GM12873 (cell line): ENCODE measurements around the gene ARHGEF12.

Experiments used
- TF ChIP-seq, protein P1 (sequence below): IDR thresholded peaks from 2 replicates; pipeline ENCODE4 v1.5.1; 2012; ENCODE audit warnings: low read depth, mild to moderate bottlenecking, moderate library complexity, low read length, control low read depth; ENCODE audit not compliant: insufficient read depth; ENCODE audit errors: missing control alignments

ARHGEF12 gene

DNA sequence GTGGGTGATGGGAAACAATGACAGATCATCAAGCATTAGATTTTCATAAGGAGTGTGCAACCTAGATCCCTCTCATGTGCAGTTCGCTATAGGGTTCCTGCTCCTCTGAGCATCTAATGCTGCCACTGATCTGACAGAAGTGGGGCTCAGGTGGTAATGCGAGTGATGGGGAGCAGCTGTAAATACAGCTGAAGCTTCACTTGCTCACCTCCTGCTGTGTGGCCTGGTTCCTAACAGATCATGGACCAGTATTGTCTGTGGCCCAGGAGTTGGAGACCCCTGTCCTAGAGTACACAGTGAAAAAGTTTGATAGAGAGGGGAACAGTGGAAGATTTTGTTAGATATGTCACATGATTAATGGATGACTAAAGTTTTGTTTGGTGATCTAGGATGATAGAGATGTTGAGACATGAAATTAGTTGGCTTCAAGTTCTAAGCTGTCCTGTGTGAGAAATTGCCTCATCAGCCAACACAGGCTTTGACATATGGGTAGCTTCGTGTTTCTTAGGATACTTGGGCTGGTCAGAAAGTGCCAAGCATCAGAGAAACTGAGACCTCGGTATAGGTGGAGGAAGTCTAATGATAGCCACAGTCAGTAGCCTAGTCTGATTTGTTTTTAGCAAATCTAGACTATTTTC lies 47.4 kb downstream of the ARHGEF12 start:
- TF ChIP-seq, protein P1, sequence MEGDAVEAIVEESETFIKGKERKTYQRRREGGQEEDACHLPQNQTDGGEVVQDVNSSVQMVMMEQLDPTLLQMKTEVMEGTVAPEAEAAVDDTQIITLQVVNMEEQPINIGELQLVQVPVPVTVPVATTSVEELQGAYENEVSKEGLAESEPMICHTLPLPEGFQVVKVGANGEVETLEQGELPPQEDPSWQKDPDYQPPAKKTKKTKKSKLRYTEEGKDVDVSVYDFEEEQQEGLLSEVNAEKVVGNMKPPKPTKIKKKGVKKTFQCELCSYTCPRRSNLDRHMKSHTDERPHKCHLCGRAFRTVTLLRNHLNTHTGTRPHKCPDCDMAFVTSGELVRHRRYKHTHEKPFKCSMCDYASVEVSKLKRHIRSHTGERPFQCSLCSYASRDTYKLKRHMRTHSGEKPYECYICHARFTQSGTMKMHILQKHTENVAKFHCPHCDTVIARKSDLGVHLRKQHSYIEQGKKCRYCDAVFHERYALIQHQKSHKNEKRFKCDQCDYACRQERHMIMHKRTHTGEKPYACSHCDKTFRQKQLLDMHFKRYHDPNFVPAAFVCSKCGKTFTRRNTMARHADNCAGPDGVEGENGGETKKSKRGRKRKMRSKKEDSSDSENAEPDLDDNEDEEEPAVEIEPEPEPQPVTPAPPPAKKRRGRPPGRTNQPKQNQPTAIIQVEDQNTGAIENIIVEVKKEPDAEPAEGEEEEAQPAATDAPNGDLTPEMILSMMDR: no peak

DNA sequence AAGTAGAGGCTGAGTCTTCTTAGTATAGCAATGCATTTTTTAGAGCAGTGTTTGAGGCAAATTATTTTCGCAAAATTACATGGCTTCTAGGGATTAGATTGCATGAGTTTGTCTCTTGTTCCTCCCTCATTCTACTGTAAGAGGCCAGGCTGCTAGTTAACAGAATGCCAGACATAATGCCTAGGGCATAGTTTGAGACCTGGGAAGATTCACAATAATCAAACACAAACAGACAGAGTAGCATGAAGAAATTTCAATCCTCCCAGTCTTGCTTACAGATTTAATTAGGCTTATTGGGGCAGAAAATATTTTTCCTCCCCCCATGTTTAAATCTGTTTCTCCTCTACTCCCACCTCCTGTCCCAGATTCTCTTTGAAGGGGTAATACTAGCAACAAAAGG lies 48.3 kb downstream of the ARHGEF12 start:
- TF ChIP-seq, protein P1: no peak

DNA sequence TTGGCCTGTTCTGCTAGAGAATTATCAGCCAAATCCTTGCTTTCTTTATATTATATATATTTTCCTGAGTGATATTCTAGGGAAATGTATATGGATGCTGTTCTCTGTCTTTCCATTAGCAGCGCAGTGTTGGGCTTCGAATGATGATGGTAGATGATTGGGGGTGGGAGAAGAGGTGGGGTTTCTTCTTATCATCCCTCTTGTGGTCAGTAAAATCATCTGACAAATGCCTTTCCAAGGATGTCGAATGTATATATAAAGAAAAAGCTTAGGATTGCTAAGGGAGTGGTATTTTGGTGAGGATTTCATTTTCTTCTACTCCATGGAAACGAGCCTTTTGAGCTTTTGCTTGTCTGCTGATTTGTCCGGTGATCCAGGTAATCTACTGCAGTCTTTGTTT lies 48.9 kb downstream of the ARHGEF12 start:
- TF ChIP-seq, protein P1: no peak

DNA sequence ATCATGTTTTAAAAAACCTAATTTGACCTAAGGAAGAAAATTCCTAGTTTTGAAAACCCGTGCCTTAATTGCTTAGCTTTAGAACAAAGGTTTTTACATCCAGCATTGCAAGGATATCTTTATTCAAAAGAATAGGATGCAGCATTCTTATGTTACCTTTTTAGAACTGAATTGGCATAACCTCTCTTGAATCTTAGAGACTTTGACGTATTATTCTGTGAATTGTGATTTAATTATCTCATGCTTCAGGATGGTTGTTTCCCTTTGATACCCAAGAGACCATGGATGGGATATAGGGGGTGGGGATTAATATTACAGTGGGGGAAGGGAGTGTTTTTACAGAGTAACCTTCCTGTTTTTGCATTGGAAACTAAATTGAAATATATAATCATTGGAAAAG lies 49.4 kb downstream of the ARHGEF12 start:
- TF ChIP-seq, protein P1: no peak

DNA sequence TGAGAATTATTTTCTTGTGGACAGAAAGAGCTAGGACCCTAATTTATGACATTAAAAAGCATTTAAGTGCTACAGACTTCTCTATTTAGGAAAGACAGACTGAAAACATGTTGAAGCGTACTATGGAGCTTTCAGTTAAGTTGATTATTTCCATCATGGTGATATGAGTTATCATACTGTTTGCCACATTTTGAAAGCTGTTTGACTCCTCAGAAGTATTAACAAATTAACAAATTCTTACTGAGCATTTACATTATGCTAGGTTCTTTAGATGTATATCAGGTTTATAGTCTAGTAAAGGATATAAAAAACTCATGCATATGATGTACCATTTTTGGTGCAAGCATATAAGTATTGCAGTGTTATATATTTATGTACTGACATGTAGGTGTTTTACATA lies 50.1 kb downstream of the ARHGEF12 start:
- TF ChIP-seq, protein P1: no peak

DNA sequence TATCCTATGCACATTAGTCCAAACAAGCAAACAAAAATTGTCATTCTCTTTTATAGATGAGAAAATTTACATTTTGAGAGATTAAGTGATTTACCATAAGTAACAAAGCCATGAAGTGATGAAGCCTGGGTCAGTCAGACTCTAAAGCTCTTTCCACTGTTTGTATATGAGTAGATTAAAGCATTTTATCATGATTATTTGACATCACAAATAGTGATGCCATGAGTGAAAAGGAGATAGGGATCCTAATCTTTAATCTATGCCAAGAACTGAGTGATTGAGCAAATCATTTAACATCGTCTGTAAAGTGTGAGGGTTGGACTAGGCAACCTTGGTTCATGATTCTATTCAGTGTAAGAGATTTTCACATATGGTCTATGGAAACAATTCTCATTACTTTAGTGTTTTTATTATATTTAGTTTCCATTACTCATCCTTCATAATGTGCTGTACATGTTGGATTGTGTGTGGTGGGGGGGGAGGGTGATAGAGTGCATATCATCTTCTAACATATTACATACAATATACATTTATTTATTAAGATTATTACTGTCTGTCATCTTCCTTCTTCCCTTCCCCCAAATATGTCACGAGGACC lies 50.7 kb downstream of the ARHGEF12 start:
- TF ChIP-seq, protein P1: no peak

DNA sequence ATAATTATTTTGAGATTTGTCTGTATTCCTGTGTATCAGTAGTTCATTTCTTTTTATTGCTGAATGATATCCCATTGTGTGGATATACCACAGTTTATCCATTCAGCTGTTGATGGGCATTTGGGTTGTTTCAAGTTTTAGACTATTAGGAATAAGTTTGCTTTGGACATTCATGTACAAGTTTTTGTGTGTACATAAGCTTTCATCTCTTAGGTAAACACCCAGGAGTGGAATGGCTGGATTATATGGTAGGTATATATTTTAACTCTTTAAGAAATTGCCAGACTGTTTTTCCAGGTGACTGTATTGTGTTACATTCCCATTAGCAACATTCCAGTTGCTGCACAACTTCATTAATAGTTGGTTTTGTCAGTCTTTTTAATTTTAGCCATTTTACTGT lies 52.0 kb downstream of the ARHGEF12 start:
- TF ChIP-seq, protein P1: no peak
